ENCODE measurements around the gene SEC14L1.

The SEC14L1 gene

DNA sequence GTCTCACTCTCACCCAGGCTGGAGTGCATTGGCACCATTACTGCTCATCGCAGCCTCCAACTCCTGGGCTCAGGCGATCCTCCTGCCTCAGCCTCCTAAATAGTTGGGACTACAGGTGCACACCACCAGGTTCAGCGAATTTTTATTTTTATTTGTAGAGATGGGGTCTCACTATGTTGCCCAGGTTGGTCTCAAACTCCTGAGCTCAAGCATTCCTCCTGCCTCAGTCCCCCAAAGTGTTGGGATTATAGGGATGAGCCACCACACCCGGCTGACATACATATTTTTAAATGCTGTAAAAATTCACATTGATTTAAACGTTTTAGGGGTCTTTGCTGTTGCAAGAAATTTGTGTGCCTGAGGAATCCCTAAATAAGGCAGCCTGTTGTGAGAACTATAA lies 24.8 kb upstream of the SEC14L1 start:
- Histone ChIP-seq H3K4me3 (ENCODE audit: low read depth, low read length) (no peak overlapping the region), H3K27me3 (replicated peaks) (no peaks in the 10 kb centered on the region), H3K27ac (no peak overlapping the region), H3K36me3 (replicated peaks) (no peaks in the 10 kb centered on the region)
- TF ChIP-seq, protein P1, sequence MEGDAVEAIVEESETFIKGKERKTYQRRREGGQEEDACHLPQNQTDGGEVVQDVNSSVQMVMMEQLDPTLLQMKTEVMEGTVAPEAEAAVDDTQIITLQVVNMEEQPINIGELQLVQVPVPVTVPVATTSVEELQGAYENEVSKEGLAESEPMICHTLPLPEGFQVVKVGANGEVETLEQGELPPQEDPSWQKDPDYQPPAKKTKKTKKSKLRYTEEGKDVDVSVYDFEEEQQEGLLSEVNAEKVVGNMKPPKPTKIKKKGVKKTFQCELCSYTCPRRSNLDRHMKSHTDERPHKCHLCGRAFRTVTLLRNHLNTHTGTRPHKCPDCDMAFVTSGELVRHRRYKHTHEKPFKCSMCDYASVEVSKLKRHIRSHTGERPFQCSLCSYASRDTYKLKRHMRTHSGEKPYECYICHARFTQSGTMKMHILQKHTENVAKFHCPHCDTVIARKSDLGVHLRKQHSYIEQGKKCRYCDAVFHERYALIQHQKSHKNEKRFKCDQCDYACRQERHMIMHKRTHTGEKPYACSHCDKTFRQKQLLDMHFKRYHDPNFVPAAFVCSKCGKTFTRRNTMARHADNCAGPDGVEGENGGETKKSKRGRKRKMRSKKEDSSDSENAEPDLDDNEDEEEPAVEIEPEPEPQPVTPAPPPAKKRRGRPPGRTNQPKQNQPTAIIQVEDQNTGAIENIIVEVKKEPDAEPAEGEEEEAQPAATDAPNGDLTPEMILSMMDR (IDR thresholded peaks at IDR 0.05; ENCODE audit: low read depth, low read length, missing control alignments), result no peak
- in situ Hi-C loops (cut with HindIII; ENCODE audit: low pct_ligation_motif_present, low sequenced_read_pairs), result no loop called here
- DNase-seq, result no peak

DNA sequence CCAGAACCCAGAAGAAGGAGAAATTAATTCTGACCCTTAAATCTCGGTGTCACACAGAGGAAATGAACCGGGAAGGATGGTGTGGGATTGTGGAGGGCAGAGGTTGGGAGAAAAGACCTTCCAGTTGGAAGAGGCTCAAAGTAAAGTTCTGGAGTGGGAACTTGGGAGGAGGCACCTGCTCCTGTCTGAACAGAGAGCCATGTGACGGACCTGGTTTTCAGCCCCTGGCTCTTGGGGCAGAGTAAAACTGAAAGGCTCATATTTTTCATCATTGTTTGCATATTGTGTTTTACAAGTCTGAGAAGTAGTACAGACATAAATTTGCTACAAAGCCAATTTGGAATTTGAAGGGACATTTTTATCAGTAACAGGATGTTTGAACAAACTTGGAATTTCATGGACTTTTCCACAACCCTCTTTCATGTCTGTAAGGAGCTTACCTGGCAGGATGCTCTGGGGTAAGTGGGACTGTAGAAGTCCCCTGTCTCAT lies 24.4 kb upstream of the SEC14L1 start:
- Histone ChIP-seq H3K27ac (no peak overlapping the region), H3K4me3 (ENCODE audit: low read depth, low read length) (no peak overlapping the region), H3K36me3 (replicated peaks) (no peaks in the 10 kb centered on the region), H3K27me3 (replicated peaks) (no peaks in the 10 kb centered on the region)
- TF ChIP-seq, protein P1 (IDR thresholded peaks at IDR 0.05; ENCODE audit: low read depth, low read length, missing control alignments), result no peak
- no peak for DNase-seq
- in situ Hi-C loops (cut with HindIII; ENCODE audit: low pct_ligation_motif_present, low sequenced_read_pairs), result no loop called here

DNA sequence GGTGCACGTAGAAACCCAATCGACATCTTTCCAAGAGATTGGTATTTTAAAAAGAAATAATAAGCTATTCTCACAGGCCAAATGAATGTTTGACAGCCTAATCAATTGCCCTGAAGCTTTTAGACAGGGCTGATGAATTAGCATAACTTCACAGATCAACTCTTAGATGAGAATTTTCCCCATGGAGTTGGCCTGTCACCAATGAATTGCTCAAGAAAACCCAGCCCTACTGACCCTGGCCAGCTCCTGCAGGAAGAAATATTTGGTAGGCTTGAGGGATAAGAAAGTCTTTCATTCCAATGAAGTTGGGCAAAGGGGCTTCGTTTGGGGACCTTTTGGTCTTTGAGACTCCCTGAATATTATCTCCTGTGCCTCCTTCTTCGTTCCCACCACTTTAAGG lies 23.4 kb upstream of the SEC14L1 start:
- in situ Hi-C loops (cut with HindIII; ENCODE audit: low pct_ligation_motif_present, low sequenced_read_pairs), result no loop called here
- no peak overlapping the region for H3K4me3 ChIP-seq (ENCODE audit: low read depth, low read length)
- TF ChIP-seq, protein P1 (IDR thresholded peaks at IDR 0.05; ENCODE audit: low read depth, low read length, missing control alignments), result no peak
- no peak overlapping the region for H3K27ac ChIP-seq
- H3K36me3 ChIP-seq (replicated peaks), result no peaks in the 10 kb centered on the region
- DNase-seq, result no peak
- H3K27me3 ChIP-seq (replicated peaks), result no peaks in the 10 kb centered on the region

DNA sequence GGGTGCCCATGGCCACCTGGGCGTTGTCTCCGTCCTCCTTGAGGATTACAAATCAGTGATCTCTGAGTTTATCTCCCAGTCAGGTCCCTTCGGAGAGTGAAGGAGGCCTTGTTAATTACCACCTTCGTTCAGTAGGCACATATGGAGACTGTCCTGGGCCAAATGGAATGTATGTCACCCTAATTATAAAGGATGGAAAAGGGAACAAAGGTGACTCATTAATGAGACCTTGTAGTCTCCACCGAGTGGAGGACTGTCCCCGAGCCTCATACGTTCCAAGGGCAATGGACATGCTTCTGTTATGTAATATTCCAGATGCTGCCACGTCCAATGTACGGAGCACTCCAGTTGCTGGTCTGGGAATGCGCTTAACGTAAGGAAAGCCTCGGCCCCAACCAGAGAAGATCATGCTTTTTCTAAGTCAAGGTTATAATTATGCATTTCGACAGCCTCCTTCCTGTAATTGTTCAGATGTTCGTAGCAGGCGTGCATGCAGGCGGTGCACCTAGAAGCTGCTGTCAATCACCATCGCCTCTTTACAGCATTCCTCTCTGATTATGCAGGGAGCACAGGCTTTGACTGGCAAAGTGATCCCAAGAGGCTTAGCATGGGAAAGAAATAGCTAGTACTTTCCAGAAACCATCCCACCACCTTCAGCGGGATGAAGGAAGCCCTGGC lies 22.4 kb upstream of the SEC14L1 start:
- in situ Hi-C loops (cut with HindIII; ENCODE audit: low pct_ligation_motif_present, low sequenced_read_pairs), result no loop called here

DNA sequence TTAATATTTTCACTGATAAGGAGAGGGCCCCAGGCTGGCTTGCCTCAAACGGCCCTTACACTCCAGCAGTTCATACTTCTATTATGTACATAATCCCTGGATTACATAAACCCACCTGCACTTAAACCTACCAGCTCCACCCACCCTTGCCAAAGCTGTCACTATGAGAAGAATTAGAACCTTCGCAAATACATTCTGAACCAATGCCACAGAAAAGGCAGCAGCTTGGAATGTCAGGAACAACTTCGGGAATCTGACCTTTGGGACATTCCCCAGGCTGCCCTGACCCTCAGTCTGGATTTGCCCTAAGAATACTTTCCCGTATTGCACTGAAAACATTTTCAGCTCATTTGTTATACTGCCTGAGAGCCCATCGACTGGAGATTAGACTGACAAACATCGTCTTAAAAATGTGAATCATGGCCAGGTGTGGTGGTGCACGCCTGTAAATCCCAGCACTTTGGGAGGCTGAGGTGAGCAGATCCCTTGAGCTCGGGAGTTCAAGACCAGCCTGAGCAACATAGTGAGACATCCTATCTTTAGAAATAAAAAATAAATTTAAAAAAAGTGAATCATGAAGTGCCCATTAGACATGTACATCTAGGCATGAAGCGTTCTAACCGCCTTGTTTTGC lies 21.0 kb upstream of the SEC14L1 start:
- H3K27me3 ChIP-seq (replicated peaks), result no peaks in the 10 kb centered on the region
- TF ChIP-seq, protein P1 (IDR thresholded peaks at IDR 0.05; ENCODE audit: low read depth, low read length, missing control alignments), result no peak
- H3K4me3 ChIP-seq (ENCODE audit: low read depth, low read length), result no peak overlapping the region
- no peak for DNase-seq
- in situ Hi-C loops (cut with HindIII; ENCODE audit: low pct_ligation_motif_present, low sequenced_read_pairs), result no loop called here
- H3K27ac ChIP-seq, result no peak overlapping the region
- H3K36me3 ChIP-seq (replicated peaks), result no peaks in the 10 kb centered on the region

More for the DNA sequence above, 22.4 kb upstream of the SEC14L1 start:
- Histone ChIP-seq H3K36me3 (replicated peaks) (no peaks in the 10 kb centered on the region), H3K4me3 (ENCODE audit: low read depth, low read length) (no peak overlapping the region), H3K27me3 (replicated peaks) (no peaks in the 10 kb centered on the region), H3K27ac (no peak overlapping the region)
- DNase-seq, result no peak
- TF ChIP-seq, protein P1 (IDR thresholded peaks at IDR 0.05; ENCODE audit: low read depth, low read length, missing control alignments), result no peak

Data from brain microvascular endothelial cell (primary cell).